Middle frontal gyrus (tissue), 1 donor: ENCODE measurements around the gene MRS2.
"Not testable (repeated sequence)": the region's sequence is repeated elsewhere in the genome, so short reads cannot be mapped to it uniquely, and the experiment has no call there.

Experiments
- DNase-seq: peaks from one replicate; pipeline ENCODE4 v3.0.0-alpha.2; 2015; ENCODE audit warnings: low spot score; ENCODE audit errors: extremely low spot score

The MRS2 gene, protein sequence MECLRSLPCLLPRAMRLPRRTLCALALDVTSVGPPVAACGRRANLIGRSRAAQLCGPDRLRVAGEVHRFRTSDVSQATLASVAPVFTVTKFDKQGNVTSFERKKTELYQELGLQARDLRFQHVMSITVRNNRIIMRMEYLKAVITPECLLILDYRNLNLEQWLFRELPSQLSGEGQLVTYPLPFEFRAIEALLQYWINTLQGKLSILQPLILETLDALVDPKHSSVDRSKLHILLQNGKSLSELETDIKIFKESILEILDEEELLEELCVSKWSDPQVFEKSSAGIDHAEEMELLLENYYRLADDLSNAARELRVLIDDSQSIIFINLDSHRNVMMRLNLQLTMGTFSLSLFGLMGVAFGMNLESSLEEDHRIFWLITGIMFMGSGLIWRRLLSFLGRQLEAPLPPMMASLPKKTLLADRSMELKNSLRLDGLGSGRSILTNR

DNA sequence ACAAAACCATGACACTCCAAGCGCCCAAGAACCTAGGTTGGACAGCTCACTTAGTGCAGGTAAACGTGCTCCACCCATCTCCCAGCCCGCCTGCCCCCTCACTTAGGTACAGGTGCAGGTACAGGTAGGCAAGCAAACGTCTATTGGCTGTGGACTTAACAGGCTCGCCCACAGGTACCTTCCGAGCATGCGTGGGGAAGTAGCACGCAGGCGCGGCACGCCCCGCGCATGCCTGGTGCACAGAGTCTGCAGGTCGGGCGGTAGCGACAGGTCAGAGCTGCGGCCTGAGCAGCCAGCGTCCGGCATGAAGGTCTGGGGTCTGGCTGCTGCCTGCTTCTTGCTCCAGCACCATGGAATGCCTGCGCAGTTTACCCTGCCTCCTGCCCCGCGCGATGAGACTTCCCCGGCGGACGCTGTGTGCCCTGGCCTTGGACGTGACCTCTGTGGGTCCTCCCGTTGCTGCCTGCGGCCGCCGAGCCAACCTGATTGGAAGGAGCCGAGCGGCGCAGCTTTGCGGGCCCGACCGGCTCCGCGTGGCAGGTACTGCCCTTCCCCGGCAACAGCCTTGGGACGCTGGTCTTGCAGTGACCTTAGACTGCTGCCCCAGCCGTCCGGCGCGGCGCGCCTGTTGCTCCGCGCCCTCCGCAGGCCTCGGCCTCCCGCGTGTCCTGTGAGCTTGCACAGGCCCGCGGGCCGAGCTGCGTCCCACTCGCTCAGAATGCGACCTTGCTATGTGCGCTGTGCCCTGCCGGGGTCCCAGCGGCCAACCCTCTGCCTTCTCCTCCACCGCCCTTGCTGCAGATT is at the start of gene MRS2:
MRS2 (plus strand) TSS at position 240 of the 804 bp plus-strand sequence; CDS start at position 351, 111 bp downstream.
- peak; percentile 86 for DNase-seq

DNA sequence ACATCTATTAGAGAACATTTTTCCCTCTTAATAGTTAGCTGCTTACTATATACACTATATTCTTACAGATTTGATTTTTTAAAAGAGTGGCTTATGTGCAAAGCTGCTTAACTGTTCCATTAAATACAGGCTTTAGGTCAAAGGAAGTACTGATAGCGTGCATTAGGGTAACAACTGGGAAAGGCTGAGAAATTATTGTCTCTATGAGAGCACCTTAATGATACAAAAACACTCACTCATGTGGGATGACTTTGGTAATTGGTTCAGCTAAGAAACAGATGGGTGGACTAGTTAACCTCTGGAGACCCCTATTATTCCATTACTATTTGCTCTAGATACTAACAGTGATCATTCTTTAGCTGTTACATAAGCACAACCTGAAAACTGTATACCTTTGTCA is 48.9 kb upstream of the MRS2 start:
- DNase-seq: no peak

DNA sequence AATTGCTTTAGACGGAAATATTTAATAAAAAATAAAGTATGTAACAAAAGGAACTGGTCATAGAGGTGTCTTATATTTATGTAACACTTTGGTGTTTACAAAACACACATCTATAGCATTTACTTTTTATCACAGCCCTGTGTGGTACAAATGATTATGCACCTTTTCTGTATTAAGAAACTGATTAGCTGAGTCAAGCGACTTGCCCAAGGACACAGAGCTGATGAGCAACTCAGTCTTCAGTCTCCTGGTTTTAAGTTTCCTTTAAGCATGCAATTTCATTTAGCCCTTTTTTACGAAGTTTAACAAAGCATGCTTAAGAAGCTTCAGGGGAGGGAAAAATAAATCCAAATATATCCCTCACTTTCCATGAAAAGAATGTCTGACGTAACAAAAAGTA is 47.3 kb upstream of the MRS2 start:
- no peak for DNase-seq

DNA sequence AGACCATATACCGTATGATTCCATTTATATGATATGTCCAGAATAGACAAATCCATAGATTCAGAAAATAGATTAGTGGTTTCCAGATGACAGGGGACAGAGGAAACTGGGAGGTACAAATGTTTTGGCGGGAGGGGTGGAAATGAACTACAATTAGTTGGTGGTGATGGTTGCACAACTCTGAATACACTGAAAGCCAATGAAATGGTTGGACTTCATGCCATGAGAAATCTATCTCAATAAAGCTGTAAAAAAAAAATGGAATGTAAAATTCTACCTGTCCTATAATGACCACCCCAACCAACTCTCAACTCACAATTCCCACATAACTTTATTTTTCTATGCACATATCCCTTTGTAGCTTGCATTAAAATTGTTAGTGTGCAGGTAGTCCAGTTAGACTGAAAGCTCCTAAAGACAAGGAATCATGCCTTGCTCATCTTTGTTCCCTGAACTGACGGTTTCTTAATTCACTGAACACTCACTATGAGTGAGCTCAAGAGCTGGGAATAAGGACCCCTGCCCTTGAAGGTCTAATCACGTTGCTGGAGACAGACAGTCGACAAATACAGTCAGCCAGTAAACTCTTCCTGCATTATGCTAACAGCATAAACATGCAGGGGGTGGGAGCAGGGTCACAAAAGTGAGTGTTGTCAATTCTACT is 46.3 kb upstream of the MRS2 start:
- no peak for DNase-seq

DNA sequence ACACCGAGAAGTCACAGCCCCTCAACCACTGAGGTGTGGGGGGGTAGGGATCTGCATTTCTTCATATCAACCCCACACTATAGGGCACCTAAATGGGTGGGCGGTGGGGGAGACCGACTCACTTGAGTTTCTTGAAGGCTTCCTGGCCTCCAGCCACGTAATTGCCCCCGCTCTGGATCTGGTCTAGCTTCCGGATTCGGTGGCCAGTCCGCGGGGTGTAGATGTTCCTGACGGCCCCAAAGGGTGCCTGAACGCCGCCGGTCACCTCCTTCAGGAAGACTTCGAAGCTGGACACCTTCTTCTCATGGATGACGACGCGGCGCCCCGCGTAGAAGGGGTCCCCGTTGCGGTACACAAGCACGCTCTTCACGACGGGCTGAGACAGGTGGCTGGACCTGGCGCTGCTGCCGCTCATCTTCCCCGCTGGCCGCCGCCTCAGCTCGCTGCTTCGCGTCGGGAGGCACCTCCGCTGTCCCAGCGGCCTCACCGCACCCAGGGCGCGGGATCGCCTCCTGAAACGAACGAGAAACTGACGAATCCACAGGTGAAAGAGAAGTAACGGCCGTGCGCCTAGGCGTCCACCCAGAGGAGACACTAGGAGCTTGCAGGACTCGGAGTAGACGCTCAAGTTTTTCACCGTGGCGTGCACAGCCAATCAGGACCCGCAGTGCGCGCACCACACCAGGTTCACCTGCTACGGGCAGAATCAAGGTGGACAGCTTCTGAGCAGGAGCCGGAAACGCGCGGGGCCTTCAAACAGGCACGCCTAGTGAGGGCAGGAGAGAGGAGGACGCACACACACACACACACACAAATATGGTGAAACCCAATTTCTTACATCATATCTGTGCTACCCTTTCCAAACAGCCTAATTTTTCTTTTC is 45.2 kb upstream of the MRS2 start, which contains the start of gene DCDC2:
DCDC2 (minus strand) TSS at position 724 of the 883 bp plus-strand sequence; CDS start at position 415, 309 bp downstream.
- no peak for DNase-seq

DNA sequence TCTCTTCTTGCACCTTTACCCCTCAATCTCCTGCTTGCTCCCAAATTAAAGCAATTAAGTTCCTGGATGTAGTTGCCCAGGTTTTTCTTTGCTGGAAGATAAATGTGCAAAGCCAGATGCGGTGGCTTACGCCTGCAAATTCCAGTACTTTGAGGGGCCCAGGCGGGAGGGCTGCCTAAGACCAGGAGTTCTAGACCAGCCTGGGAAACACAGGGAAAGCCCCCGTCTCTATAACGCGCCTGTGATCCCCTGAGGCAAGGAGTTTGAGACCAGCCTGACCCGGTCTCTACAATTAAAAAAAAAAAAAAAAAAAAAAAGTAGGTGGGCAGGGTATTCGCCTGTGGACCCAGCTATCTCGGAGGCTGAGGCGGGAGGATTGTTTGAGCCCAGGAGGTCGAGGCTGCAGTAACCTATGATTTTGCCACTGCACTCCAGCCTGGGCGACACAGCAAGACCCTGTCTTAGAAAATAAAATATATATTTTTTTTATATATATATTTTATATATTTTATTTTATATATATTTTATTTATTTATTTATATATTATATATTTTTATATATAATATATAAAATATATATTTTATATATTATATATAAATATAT is 44.4 kb upstream of the MRS2 start:
- no peak for DNase-seq

DNA sequence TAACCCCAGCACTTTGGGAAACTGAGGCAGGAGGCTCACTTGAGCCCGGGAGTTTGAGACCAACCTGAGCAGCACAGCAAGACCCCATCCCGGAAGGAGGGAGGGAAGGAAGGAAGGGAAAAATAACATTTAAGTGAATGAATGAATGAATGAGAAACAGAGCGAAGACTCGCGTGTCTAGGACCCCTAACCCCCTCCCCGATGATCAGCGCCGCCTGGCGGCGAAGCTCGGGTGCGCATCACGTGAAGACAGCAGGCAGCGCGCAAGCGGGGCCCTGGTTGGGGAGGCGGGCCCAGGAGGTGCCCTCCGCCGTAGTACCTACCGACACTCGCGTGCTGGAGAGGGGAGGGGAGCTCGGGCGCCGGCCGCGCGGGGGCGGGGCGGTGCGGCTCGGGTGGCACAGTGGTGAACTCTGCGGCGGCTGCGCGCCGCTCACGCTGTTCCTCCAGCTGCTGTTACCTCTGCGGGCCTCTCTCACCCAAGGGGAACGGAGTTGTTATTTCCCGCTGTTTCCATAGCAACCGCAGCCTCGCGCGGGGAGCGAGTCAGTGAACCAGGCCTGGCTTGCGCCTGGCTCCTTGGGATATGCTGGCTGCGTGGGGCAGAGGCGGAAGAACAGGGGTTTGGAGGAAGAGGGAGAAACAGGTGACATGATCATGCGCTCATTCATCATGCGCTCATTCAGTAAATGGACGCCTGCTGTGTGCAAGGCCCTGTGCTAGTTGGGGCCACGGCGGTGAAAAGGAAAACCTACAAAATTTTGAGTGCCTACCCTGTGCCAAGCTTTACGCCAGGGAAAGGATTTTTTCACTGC is 42.9 kb upstream of the MRS2 start:
- peak; percentile 50 for DNase-seq

DNA sequence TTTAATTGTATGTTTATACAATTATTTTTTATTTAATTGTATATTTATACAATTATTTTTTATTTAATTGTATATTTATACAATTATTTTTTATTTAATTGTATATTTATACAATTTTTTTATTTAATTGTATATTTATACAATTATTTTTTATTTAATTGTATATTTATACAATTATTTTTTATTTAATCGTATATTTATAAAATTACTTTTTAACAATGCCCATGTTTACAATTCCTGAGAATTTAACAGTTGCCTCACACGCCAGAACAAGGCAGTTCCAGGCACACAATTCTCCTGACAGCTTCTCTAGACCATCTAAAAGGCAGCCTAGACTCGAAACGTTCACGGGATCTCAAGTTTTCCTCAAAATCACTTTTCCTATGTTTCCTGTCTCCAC is 40.4 kb upstream of the MRS2 start:
- DNase-seq: not testable (repeated sequence)

DNA sequence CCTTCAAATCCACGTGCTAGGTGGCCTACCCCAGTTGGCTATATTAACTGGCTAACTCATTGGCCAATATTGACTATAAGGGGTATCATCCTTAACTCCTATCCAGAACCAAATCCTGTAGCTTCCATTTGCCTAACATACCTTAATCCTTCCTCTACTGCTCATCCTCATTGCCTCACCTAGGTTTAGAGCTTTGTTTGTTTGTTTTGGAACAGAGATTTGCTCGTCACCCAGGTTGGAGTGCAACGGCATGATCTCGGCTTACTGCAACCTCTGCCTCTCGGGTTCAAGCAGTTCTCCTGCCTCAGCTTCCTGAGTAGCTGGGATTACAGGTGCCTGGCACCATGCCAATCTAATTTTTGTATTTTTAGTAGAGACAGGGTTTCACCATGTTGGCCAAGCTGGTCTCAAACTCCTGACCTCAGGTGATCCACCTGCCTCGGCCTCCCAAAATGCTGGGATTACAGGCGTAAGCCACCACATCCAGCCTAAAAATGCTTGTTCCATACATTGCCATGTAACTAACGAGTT is 37.6 kb upstream of the MRS2 start:
- not testable (repeated sequence) for DNase-seq

DNA sequence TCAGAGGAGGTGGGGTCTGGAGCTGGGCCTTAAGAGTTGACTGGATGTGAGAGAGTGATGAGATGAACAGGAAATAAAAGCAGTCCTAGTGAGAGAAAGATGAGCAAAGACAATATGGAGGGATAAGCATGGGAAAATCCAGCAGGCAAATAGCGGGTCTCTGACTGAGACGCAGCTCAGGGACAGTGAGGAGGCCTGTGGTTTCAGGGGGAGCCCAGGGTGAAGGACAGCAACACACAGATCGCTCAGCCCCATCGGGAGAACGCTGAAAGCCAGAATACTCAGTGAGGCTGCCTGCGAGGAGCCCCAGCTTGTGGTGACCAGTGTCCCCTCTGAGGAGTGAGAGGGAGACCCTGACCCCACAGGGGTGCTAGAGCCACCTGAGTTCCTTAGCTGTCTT is 28.1 kb upstream of the MRS2 start:
- DNase-seq: no peak

DNA sequence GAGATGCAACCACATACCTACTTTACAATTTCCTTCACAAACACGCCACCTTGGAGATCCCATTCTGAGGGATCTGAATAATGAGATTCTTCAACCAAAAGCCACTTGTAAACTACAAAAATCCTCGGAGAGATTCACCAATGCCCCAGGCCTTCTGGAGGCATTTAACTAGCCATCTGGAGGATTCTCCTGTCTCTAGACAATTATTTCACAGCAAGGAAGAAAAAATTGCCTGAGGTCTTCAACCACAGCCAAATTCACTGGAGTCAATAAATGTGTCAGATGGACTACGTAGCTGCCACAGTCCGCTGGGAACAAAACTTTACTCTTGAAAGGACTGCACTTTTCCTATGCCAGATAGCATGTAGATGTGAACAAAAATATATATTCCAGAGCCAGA is 25.9 kb upstream of the MRS2 start:
- DNase-seq: no peak

DNA sequence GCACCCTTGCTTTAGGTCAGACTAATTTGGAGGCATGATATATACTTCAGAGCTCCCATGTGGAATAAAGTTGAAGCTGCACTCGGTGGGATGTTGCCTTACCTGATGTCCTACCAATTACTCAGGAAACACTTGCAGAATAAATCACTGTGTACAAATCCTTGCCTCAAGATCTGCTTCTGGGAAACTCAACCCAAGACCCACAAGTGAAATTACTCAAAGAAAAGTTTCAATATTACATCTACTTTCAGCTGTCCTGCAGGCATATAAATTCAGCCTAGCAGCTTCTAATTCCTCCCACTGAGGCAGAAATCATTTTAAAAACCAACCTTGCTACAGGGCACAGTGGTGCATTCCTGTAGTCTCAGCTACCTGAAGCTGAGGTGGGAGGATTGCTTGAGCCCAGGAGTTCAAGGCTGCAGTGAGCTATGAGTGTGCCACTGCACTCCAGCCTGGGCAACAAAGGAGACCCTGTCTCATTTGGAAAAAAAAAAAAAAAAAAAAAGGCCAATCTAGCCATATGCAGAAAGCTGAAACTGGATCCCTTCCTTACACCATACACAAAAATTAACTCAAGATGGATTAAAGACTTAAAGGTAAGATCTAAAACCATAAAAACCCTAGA is 24.2 kb upstream of the MRS2 start:
- no peak for DNase-seq

DNA sequence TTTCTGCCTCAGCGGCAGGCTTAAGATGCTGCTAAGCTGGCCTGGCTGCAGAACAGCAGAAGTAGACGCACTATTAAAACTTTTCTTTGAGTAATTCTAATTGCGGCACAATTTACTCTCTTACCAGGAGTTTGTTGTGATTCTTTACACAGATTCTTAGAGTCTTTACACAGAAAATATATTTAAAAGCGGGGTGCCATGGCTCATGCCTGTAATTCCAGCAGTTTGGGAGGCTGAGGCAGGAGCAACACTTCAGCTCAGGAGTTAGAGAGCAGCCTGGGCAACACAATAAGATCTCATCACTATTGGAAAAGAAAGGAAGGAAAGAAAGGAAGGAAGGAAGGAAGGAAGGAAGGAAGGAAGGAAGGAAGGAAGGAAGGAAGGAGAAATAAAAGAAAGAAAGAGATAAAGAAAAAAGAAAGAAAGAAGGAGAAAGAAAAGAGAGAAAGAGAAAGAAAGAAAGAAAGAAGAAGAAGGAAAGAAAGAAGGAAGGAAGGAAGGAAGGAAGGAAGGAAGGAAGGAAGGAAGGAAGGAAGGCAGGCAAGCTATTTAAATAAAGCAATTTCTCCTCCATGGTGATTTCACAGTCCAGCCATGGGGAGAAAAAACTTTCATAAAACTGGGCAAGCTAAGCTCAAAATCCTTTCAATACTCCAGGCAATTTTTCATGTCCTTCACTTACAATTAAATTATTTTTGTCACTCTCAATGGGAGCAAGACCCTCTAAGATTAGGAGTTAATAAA is 21.1 kb upstream of the MRS2 start:
- no peak for DNase-seq

DNA sequence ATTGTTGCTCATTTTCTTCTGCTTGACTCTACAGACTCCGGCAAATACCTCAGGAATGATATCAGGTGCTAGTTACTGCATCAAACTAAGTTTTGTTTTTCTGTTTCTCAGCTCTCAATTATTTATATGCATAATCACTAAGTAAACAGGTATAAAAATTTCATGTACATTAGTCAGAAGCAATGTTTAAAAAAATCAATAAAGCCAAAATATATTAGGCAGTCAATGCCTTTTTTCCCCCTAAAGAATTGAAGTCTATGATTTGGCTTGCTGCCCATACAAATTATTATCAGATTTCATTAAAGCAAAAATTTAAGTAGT is 20.6 kb upstream of the MRS2 start:
- DNase-seq: no peak

DNA sequence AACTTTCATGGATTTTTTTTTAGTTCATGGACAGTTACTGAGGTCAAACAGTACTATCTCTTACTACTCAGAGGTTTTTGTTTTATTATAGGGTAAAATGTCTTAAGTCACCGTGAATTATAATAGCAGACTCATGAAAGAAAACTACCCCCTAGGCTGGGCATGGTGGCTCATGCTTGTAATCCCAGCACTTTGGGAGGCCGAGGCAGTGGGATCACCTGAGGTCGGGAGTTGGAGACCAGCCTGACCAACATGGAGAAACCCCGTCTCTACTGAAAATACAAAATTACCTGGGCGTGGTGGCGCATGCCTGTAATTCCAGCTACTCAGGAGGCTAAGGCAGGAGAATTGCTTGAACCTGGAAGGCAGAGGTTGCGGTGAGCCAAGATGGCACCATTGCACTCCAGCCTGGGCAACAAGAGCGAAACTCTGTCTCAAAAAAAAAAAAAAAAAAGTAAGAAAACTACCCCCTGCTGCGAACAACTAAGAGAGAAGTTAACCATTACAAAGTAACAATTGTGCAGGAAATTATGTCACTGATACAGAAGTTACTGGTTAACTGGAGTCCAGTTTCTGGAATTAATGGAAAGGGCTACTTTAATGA is 19.7 kb upstream of the MRS2 start:
- DNase-seq: not testable (repeated sequence)

DNA sequence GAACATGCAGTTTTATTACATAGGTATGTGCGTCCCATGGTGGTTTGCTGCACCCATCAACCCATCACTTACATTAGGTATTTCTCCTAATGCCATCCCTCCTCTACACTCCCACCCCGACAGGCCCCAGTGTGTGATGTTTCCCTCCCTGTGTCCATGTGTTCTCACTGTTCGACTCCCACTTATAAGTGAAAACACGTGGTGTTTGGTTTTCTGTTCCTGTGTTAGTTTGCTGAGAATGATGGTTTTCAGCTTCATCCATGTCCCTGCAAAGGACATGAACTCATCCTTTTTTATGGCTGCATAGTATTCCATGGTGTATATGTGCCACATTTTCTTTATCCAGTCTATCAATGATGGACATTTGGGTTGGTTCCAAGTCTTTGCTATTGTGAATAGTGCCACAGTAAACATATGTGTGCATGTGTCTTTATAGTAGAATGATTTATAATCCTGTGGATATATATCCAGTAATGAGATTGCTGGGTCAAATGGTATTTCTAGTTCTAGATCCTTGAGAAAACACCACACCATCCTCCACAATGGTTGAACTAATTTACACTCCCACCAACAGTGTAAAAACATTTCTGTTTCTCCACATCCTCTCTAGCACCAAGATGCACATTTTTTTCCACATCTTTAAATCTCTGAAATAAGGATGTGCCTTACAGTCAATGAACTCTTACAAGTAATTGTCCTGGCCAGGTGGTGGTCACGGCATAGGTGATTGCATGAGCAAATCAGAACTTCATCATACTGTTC is 18.2 kb upstream of the MRS2 start:
- not testable (repeated sequence) for DNase-seq
